Mesendoderm (in vitro differentiated cells): Measurements from ENCODE around the gene CCDC27.
A peak's percentile ranks its signal among the peaks of the same experiment; 100 is the strongest.

Source experiments
- DNase-seq: peaks from one replicate; pipeline ENCODE4 v3.0.0; 2013
- H2AK5ac ChIP-seq: 2 replicates; pipeline ENCODE4 v1.6.1; 2013; ENCODE audit warnings: low read length, inconsistent platforms
- H2BK120ac ChIP-seq: 2 replicates; pipeline ENCODE4 v1.6.1; 2013; ENCODE audit warnings: low read depth, mild to moderate bottlenecking, low read length, moderate library complexity, mixed read lengths
- H2BK15ac ChIP-seq: replicated peaks from 2 replicates; pipeline ENCODE4 v1.6.1; 2013; ENCODE audit warnings: low read depth, mild to moderate bottlenecking, moderate library complexity
- H2BK5ac ChIP-seq: 2 replicates; pipeline ENCODE4 v1.6.1; 2013; ENCODE audit warnings: low read length, inconsistent platforms
- H3K18ac ChIP-seq: 2 replicates; pipeline ENCODE4 v1.6.1; 2013; ENCODE audit warnings: mild to moderate bottlenecking, low read length, mixed read lengths
- H3K23ac ChIP-seq: one replicate; pipeline ENCODE4 v1.6.1; 2013; ENCODE audit warnings: low read length
- H3K27ac ChIP-seq: 2 replicates; pipeline ENCODE4 v1.5.1; 2013; ENCODE audit warnings: low read depth, mild to moderate bottlenecking, inconsistent platforms, low read length, moderate library complexity
- H3K27me3 ChIP-seq: 2 replicates; pipeline ENCODE4 v1.6.1; 2013; ENCODE audit warnings: low read length, control low read depth, mild to moderate bottlenecking, inconsistent platforms; ENCODE audit not compliant: insufficient read depth, poor library complexity
- H3K36me3 ChIP-seq: 2 replicates; pipeline ENCODE4 v1.6.1; 2013; ENCODE audit warnings: low read length, inconsistent platforms; ENCODE audit not compliant: control insufficient read depth, insufficient read depth
- H3K4ac ChIP-seq: one replicate; pipeline ENCODE4 v1.6.1; 2013; ENCODE audit warnings: low read depth, mild to moderate bottlenecking, low read length, moderate library complexity
- H3K4me1 ChIP-seq: 2 replicates; pipeline ENCODE4 v1.6.1; 2013; ENCODE audit warnings: low read depth, low read length, inconsistent platforms; ENCODE audit not compliant: control insufficient read depth
- H3K4me2 ChIP-seq: 2 replicates; pipeline ENCODE4 v1.6.1; 2013; ENCODE audit warnings: low read length
- H3K4me3 ChIP-seq: 2 replicates; pipeline ENCODE4 v1.5.1; 2013; ENCODE audit warnings: mild to moderate bottlenecking, low read length
- H3K56ac ChIP-seq: one replicate; pipeline ENCODE4 v1.6.1; 2013; ENCODE audit warnings: low read length
- H3K79me1 ChIP-seq: 2 replicates; pipeline ENCODE4 v1.6.1; 2013; ENCODE audit warnings: low read length, inconsistent platforms
- H3K79me2 ChIP-seq: 2 replicates; pipeline ENCODE4 v1.6.1; 2013; ENCODE audit warnings: mild to moderate bottlenecking, low read length; ENCODE audit not compliant: control insufficient read depth, insufficient read depth
- H3K9ac ChIP-seq: 2 replicates; pipeline ENCODE4 v1.6.1; 2013; ENCODE audit warnings: low read length, inconsistent platforms
- H4K5ac ChIP-seq: one replicate; pipeline ENCODE4 v1.6.1; 2013; ENCODE audit warnings: low read length
- H4K8ac ChIP-seq: one replicate; pipeline ENCODE4 v1.6.1; 2013; ENCODE audit warnings: low read depth, mild to moderate bottlenecking, control low read depth, low read length, moderate library complexity
- WGBS: extraction: QIAGEN DNeasy Blood & Tissue Kit; methylation state at CpG from one replicate; pipeline ENCODE4 v1.1.7; 2013; ENCODE audit warnings: low lambda C conversion rate, missing lambda C conversion rate; ENCODE audit not compliant: insufficient coverage; ENCODE audit errors: extremely low coverage; 5-methylcytosine and 5-hydroxymethylcytosine counted together

CCDC27 gene

GRCh38 chr1:3785456-3786157 lies 33.4 kb downstream of the CCDC27 start:
- Histone ChIP-seq H3K18ac (no peak overlapping the region), H3K56ac (no peak overlapping the region), H3K27ac (no peak overlapping the region), H4K8ac (no peak overlapping the region), H2BK5ac (no peak overlapping the region), H3K4me1 (no peaks in the 10 kb centered on the region), H3K36me3 (peaks cover 15% of the 10 kb centered on the region), H3K27me3 (no peaks in the 10 kb centered on the region), H3K79me1 (peaks cover 13% of the 10 kb centered on the region), H3K23ac (no peak overlapping the region), H3K4me3 (no peak overlapping the region), H3K4me2 (no peak overlapping the region), H2BK120ac (no peak overlapping the region), H3K9ac (no peak overlapping the region), H2AK5ac (no peak overlapping the region), H3K79me2 (peaks cover 23% of the 10 kb centered on the region), H3K4ac (no peak overlapping the region), H4K5ac (no peak overlapping the region), H2BK15ac (no peak overlapping the region)
- no CpG with 5 or more reads among the region's 14 CpGs for WGBS
- DNase-seq = peak; percentile 57

- no peak overlapping the region for H3K56ac ChIP-seq
- H3K4me2 ChIP-seq = no peak overlapping the region
- H4K8ac ChIP-seq = no peak overlapping the region
- H3K27ac ChIP-seq = no peak overlapping the region
- no peak overlapping the region for H2BK15ac ChIP-seq
- no peak for DNase-seq
- H3K4ac ChIP-seq = no peak overlapping the region
- H4K5ac ChIP-seq = no peak overlapping the region
- no peaks in the 10 kb centered on the region for H3K27me3 ChIP-seq
- no peak overlapping the region for H3K4me3 ChIP-seq
- H2AK5ac ChIP-seq = no peak overlapping the region
- peaks cover 16% of the 10 kb centered on the region for H3K79me1 ChIP-seq
- H2BK120ac ChIP-seq = no peak overlapping the region
- H3K4me1 ChIP-seq = no peaks in the 10 kb centered on the region
- no peak overlapping the region for H2BK5ac ChIP-seq
- no peak overlapping the region for H3K9ac ChIP-seq
- no peak overlapping the region for H3K23ac ChIP-seq
- no CpG with 5 or more reads among the region's 45 CpGs for WGBS
- H3K36me3 ChIP-seq = peaks cover 15% of the 10 kb centered on the region
- peaks cover 30% of the 10 kb centered on the region for H3K79me2 ChIP-seq
- H3K18ac ChIP-seq = no peak overlapping the region
These were observed 34.5 kb downstream of the CCDC27 start for GRCh38 chr1:3786468-3787348.

- Histone ChIP-seq H3K9ac (no peak overlapping the region), H3K4me2 (no peak overlapping the region), H3K79me2 (peaks cover 35% of the 10 kb centered on the region), H3K36me3 (peaks cover 13% of the 10 kb centered on the region), H3K4ac (no peak overlapping the region), H3K23ac (no peak overlapping the region), H3K27me3 (no peaks in the 10 kb centered on the region), H2BK5ac (no peak overlapping the region), H2BK15ac (no peak overlapping the region), H3K56ac (no peak overlapping the region), H4K5ac (no peak overlapping the region), H3K18ac (no peak overlapping the region), H3K4me3 (no peak overlapping the region), H2BK120ac (no peak overlapping the region), H2AK5ac (no peak overlapping the region), H3K27ac (no peak overlapping the region), H4K8ac (no peak overlapping the region), H3K4me1 (no peaks in the 10 kb centered on the region), H3K79me1 (peaks cover 19% of the 10 kb centered on the region)
- WGBS = no CpG with 5 or more reads among the region's 10 CpGs
- no peak for DNase-seq
These were observed 35.1 kb downstream of the CCDC27 start for GRCh38 chr1:3787349-3787715.

GRCh38 chr1:3787745-3788605 lies 35.7 kb downstream of the CCDC27 start:
- H2AK5ac ChIP-seq = no peak overlapping the region
- H3K4ac ChIP-seq = no peak overlapping the region
- no peak overlapping the region for H3K27ac ChIP-seq
- WGBS = no CpG with 5 or more reads among the region's 26 CpGs
- H3K79me2 ChIP-seq = peaks cover 39% of the 10 kb centered on the region
- no peaks in the 10 kb centered on the region for H3K27me3 ChIP-seq
- no peak overlapping the region for H3K4me2 ChIP-seq
- no peak overlapping the region for H3K56ac ChIP-seq
- H3K18ac ChIP-seq = no peak overlapping the region
- peaks cover 8% of the 10 kb centered on the region for H3K36me3 ChIP-seq
- DNase-seq = no peak
- H2BK5ac ChIP-seq = no peak overlapping the region
- no peak overlapping the region for H3K4me3 ChIP-seq
- H4K5ac ChIP-seq = no peak overlapping the region
- H3K23ac ChIP-seq = no peak overlapping the region
- no peaks in the 10 kb centered on the region for H3K4me1 ChIP-seq
- H2BK15ac ChIP-seq = no peak overlapping the region
- H4K8ac ChIP-seq = no peak overlapping the region
- no peak overlapping the region for H2BK120ac ChIP-seq
- no peak overlapping the region for H3K9ac ChIP-seq
- H3K79me1 ChIP-seq = peaks cover 21% of the 10 kb centered on the region

- Histone ChIP-seq H4K5ac (no peak overlapping the region), H3K4me1 (no peaks in the 10 kb centered on the region), H3K18ac (no peak overlapping the region), H3K23ac (no peak overlapping the region), H2BK15ac (no peak overlapping the region), H3K79me1 (peaks cover 21% of the 10 kb centered on the region), H2BK5ac (no peak overlapping the region), H3K4me3 (no peak overlapping the region), H4K8ac (no peak overlapping the region), H2AK5ac (no peak overlapping the region), H3K9ac (no peak overlapping the region), H3K4me2 (no peak overlapping the region), H3K79me2 (peaks cover 40% of the 10 kb centered on the region), H3K27me3 (no peaks in the 10 kb centered on the region), H2BK120ac (no peak overlapping the region), H3K4ac (no peak overlapping the region), H3K56ac (no peak overlapping the region), H3K36me3 (peaks cover 8% of the 10 kb centered on the region), H3K27ac (no peak overlapping the region)
- DNase-seq = no peak
- no CpG with 5 or more reads among the region's 16 CpGs for WGBS
These were observed 36.6 kb downstream of the CCDC27 start for GRCh38 chr1:3788756-3789420.
